CD14-positive monocyte (primary cell): Measurements from ENCODE around the gene WNT9B. TPM values are rescaled to one million over a fixed set of nuclear protein-coding genes. Genes with fewer than 3 reads are reported as not detected.

Experiments used
- DNase-seq, 3 donors: peaks; one replicate each; pipeline ENCODE4 v3.0.0-alpha.2; 2011 to 2022
- H2AFZ ChIP-seq: 2 replicates; pipeline ENCODE4 v1.6.0; 2012; ENCODE audit warnings: mild to moderate bottlenecking, low read depth, low read length, inconsistent platforms; ENCODE audit not compliant: insufficient read depth, poor library complexity, severe bottlenecking
- H3K27ac ChIP-seq, 2 donors: 1 replicate in 1 of 2; 2 replicates in 1 of 2; pipeline ENCODE4 v1.5.1; 2012 to 2013; ENCODE audit warnings: low read length in 2 of 2, control low read depth in 1 of 2, inconsistent platforms in 1 of 2, low read depth in 1 of 2, mild to moderate bottlenecking in 1 of 2
- H3K27me3 ChIP-seq, 2 donors: one replicate each; pipeline versions ENCODE4 v1.6.0 to v1.6.1; 2011 to 2013; ENCODE audit warnings: low read length in 2 of 2; ENCODE audit not compliant: control insufficient read depth in 2 of 2, insufficient read depth in 2 of 2
- H3K36me3 ChIP-seq, 2 donors: replicated peaks in 1 of 2; 1 replicate in 1 of 2; 2 replicates in 1 of 2; pipeline versions ENCODE4 v1.5.1 to v1.6.1; 2012 to 2013; ENCODE audit warnings: low read length in 2 of 2, control low read depth in 1 of 2, inconsistent platforms in 1 of 2, mild to moderate bottlenecking in 1 of 2; ENCODE audit not compliant: insufficient read depth in 2 of 2, control insufficient read depth in 1 of 2
- H3K4me1 ChIP-seq, 2 donors: 1 replicate in 1 of 2; 2 replicates in 1 of 2; pipeline versions ENCODE4 v1.5.1 to v1.6.1; 2012 to 2013; ENCODE audit warnings: low read length in 2 of 2, control low read depth in 1 of 2, inconsistent platforms in 1 of 2, mild to moderate bottlenecking in 1 of 2, moderate library complexity in 1 of 2; ENCODE audit not compliant: insufficient read depth in 2 of 2, control insufficient read depth in 1 of 2
- H3K4me2 ChIP-seq: replicated peaks from 2 replicates; pipeline ENCODE3; 2012; ENCODE audit warnings: low read length, moderate library complexity, mild to moderate bottlenecking; ENCODE audit not compliant: poor library complexity, severe bottlenecking; ENCODE audit errors: extremely low read depth
- H3K4me3 ChIP-seq, 3 experiments: fragments of 200-600 bp in 1 of 3; sonication (generic) in 1 of 3; replicated peaks in 1 of 3; 1 replicate in 2 of 3; 2 replicates in 1 of 3; pipeline ENCODE4 v1.5.1; 2011 to 2013; ENCODE audit warnings: low read length in 3 of 3, mild to moderate bottlenecking in 3 of 3, control low read depth in 2 of 3, low read depth in 2 of 3, inconsistent platforms in 1 of 3, moderate library complexity in 1 of 3
- H3K79me2 ChIP-seq: 2 replicates; pipeline ENCODE4 v1.6.0; 2012; ENCODE audit warnings: mild to moderate bottlenecking, control low read depth, inconsistent platforms, low read length, moderate library complexity; ENCODE audit not compliant: insufficient read depth
- H3K9ac ChIP-seq: 2 replicates; pipeline ENCODE4 v1.6.0; 2017; ENCODE audit warnings: low read length, mild to moderate bottlenecking; ENCODE audit not compliant: insufficient read depth, poor library complexity, severe bottlenecking
- H3K9me3 ChIP-seq, 2 donors: replicated peaks in 1 of 2; 1 replicate in 1 of 2; 2 replicates in 1 of 2; pipeline versions ENCODE4 v1.5.1 to v1.6.1; 2012 to 2013; ENCODE audit warnings: low read length in 2 of 2, control low read depth in 1 of 2; ENCODE audit not compliant: control insufficient read depth in 1 of 2, insufficient read depth in 1 of 2
- H4K20me1 ChIP-seq: 2 replicates; pipeline ENCODE4 v1.6.0; 2012; ENCODE audit warnings: mild to moderate bottlenecking, low read length, control low read depth, moderate library complexity; ENCODE audit not compliant: insufficient read depth
- H3K27ac Mint-ChIP-seq, 7 donors: one replicate each; pipeline ENCODE4 v1.8.0; 2020; ENCODE audit warnings: mild to moderate bottlenecking in 7 of 7, mixed read lengths in 7 of 7, moderate library complexity in 6 of 7, inconsistent platforms in 2 of 7
- H3K27me3 Mint-ChIP-seq, 3 donors: one replicate each; pipeline ENCODE4 v1.8.0; 2021 to 2022; ENCODE audit warnings: low read depth in 3 of 3, mild to moderate bottlenecking in 3 of 3, mixed read lengths in 3 of 3, moderate library complexity in 3 of 3, inconsistent platforms in 1 of 3
- H3K36me3 Mint-ChIP-seq, 2 donors: one replicate each; pipeline ENCODE4 v1.8.0; 2020; ENCODE audit warnings: mixed read lengths in 2 of 2, inconsistent platforms in 1 of 2, mild to moderate bottlenecking in 1 of 2
- H3K4me1 Mint-ChIP-seq: one replicate; pipeline ENCODE4 v1.8.0; 2020; ENCODE audit warnings: mild to moderate bottlenecking, mixed read lengths
- H3K4me3 Mint-ChIP-seq, 2 donors: one replicate each; pipeline ENCODE4 v1.8.0; 2020; ENCODE audit warnings: mild to moderate bottlenecking in 2 of 2, mixed read lengths in 2 of 2, moderate library complexity in 1 of 2
- H3K9me3 Mint-ChIP-seq, 7 donors: one replicate each; pipeline ENCODE4 v1.8.0; 2020 to 2022; ENCODE audit warnings: mixed read lengths in 7 of 7, mild to moderate bottlenecking in 6 of 7, moderate library complexity in 6 of 7, inconsistent platforms in 2 of 7
- WGBS: methylation state at CpG from one replicate; pipeline ENCODE4 v1.1.5; 2013; ENCODE audit warnings: missing lambda C conversion rate; ENCODE audit not compliant: insufficient coverage; 5-methylcytosine and 5-hydroxymethylcytosine counted together
- intact Hi-C, 2 donors: fragments of 100-400 bp; cut with micrococcal nuclease; formaldehyde crosslinking; loops; one replicate each; pipeline versions ENCODE4 v1.15.0 to v1.15.1; 2023
- polyA plus RNA-seq, 3 donors: library from polyadenylated mRNA; depleted of rRNA in 1 of 3; unstranded in 2 of 3; stranded (reverse) in 1 of 3; fragments of 300-500 nt in 2 of 3; fragments of >200 nt in 1 of 3; fragmentation: Illumina TruSeq in 2 of 3; gene quantifications; 1 replicate in 2 of 3; 2 replicates in 1 of 3; pipeline ENCODE4 v1.2.3, GENCODE V29; 2012 to 2021
- TF ChIP-seq, protein P1 (sequence below): fragments of 200-600 bp; IDR thresholded peaks from one replicate; pipeline ENCODE4 v1.8.0; 2022; ENCODE audit warnings: antibody characterized with exemption, mild to moderate bottlenecking

WNT9B gene
- polyA plus RNA-seq, 3 donors: 0.19 TPM; not detected in 2

DNA sequence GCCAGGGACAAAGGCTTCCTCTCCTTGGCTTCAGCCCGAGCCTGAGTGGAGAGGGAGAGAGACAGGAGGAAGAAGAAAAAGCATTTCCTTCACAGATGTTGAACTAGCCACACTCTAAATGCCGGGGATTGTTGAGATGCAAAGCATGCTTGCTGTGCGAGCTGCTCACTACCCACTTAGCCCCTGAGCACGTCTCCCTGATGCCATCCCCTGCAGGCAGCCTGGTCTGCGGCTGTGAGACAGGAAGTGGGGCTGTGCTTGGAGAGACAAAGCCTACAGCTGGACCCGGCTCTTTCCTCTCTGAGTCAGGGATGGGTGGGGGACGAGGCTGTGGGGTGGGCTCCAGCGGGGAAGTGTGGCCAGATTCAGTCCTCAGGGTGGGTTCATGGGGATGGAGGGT lies 13.7 kb downstream of the WNT9B start:
- Mint-ChIP-seq H3K9me3 (peaks cover 0 to 4% (median 0%) of the 10 kb centered on the region in 7 donors), H3K4me1 (no peaks in the 10 kb centered on the region), H3K4me3 (no peak overlapping the region), H3K27ac (no peak overlapping the region), H3K36me3 (no peaks in the 10 kb centered on the region), H3K27me3 (peaks cover 10 to 21% (median 15%) of the 10 kb centered on the region in 3 donors)
- H3K4me1 ChIP-seq: no peaks in the 10 kb centered on the region
- no peak overlapping the region for H3K27ac ChIP-seq
- no peak overlapping the region for H3K4me3 ChIP-seq
- H3K36me3 ChIP-seq: no peaks in the 10 kb centered on the region
- no peak overlapping the region for H3K4me2 ChIP-seq
- no peaks in the 10 kb centered on the region for H3K9me3 ChIP-seq
- 5% methylated on average over 3 of the region's 8 CpGs for WGBS
- no peaks in the 10 kb centered on the region for H3K79me2 ChIP-seq
- intact Hi-C loops: no loop called here
- DNase-seq: no peak
- TF ChIP-seq, protein P1, sequence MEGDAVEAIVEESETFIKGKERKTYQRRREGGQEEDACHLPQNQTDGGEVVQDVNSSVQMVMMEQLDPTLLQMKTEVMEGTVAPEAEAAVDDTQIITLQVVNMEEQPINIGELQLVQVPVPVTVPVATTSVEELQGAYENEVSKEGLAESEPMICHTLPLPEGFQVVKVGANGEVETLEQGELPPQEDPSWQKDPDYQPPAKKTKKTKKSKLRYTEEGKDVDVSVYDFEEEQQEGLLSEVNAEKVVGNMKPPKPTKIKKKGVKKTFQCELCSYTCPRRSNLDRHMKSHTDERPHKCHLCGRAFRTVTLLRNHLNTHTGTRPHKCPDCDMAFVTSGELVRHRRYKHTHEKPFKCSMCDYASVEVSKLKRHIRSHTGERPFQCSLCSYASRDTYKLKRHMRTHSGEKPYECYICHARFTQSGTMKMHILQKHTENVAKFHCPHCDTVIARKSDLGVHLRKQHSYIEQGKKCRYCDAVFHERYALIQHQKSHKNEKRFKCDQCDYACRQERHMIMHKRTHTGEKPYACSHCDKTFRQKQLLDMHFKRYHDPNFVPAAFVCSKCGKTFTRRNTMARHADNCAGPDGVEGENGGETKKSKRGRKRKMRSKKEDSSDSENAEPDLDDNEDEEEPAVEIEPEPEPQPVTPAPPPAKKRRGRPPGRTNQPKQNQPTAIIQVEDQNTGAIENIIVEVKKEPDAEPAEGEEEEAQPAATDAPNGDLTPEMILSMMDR: no peak
- H4K20me1 ChIP-seq: no peaks in the 10 kb centered on the region
- no peak overlapping the region for H2AFZ ChIP-seq
- H3K9ac ChIP-seq: no peak overlapping the region
- peaks cover 0 to 3% of the 10 kb centered on the region in 2 donors for H3K27me3 ChIP-seq

DNA sequence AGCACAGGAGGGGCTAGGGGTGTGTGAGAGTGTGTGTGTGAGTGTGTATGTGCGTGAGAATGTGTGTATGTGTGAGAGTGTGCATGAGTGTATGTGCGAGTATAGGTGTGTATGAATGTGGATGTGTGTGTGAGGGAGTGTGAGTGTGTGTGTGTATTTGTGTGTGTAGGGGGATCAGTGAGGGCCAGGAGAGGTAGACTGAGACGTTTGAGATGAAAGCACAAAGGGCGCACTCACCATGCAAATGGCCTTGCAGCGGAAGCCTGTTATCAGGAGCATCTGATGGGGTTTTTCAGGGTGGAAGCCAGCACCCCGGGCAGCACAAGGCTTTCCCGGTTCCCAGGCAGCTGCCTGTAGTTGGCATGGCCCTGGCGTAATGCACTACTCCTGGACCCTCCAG lies 14.9 kb downstream of the WNT9B start:
- no peaks in the 10 kb centered on the region for H3K4me1 ChIP-seq
- no peaks in the 10 kb centered on the region for H4K20me1 ChIP-seq
- no peaks in the 10 kb centered on the region for H3K79me2 ChIP-seq
- no peaks in the 10 kb centered on the region for H3K9me3 ChIP-seq
- H3K4me2 ChIP-seq: no peak overlapping the region
- TF ChIP-seq, protein P1: no peak
- Mint-ChIP-seq H3K4me1 (no peaks in the 10 kb centered on the region), H3K27ac (no peak overlapping the region), H3K27me3 (peaks cover 11 to 24% (median 13%) of the 10 kb centered on the region in 3 donors), H3K4me3 (no peak overlapping the region), H3K36me3 (no peaks in the 10 kb centered on the region), H3K9me3 (peaks cover 0 to 4% (median 0%) of the 10 kb centered on the region in 7 donors)
- H3K27ac ChIP-seq: no peak overlapping the region
- no peak overlapping the region for H3K4me3 ChIP-seq
- 88% methylated on average over 8 of the region's 8 CpGs for WGBS
- H2AFZ ChIP-seq: no peak overlapping the region
- H3K27me3 ChIP-seq: peaks cover 0 to 3% of the 10 kb centered on the region in 2 donors
- no peak for DNase-seq
- H3K36me3 ChIP-seq: no peaks in the 10 kb centered on the region
- no peak overlapping the region for H3K9ac ChIP-seq
- intact Hi-C loops: no loop called here
